Uterus (tissue), 4 donors: ENCODE measurements around the gene CASQ1. TPM values are rescaled to one million over a fixed set of nuclear protein-coding genes. Genes with fewer than 3 reads are reported as not detected.

ENCODE experiments used
- DNase-seq, 2 donors: peaks; one replicate each; pipeline ENCODE4 v3.0.0-alpha.2; 2019 to 2020
- H3K27ac ChIP-seq, 2 donors: fragments of 200-600 bp; sonication (generic); 1 replicate in 1 of 2; 2 replicates in 1 of 2; pipeline ENCODE4 v1.5.1; 2016 to 2018
- H3K27me3 ChIP-seq, 2 donors: fragments of 200-600 bp; sonication (generic); one replicate each; pipeline ENCODE4 v1.5.1; 2018 to 2019; ENCODE audit warnings: control low read depth in 1 of 2
- H3K36me3 ChIP-seq, 2 donors: fragments of 200-600 bp; sonication (generic); one replicate each; pipeline ENCODE4 v1.5.1; 2019; ENCODE audit warnings: control low read depth in 1 of 2
- H3K4me1 ChIP-seq, 2 donors: fragments of 200-600 bp; sonication (generic); one replicate each; pipeline ENCODE4 v1.5.1; 2018 to 2019; ENCODE audit warnings: control low read depth in 1 of 2
- H3K4me3 ChIP-seq, 2 donors: fragments of 200-600 bp; sonication (generic); 1 replicate in 1 of 2; 2 replicates in 1 of 2; pipeline ENCODE4 v1.5.1; 2018 to 2019; ENCODE audit warnings: mild to moderate bottlenecking in 1 of 2
- H3K9me3 ChIP-seq, 2 donors: fragments of 200-600 bp; sonication (generic); one replicate each; pipeline ENCODE4 v1.5.1; 2019; ENCODE audit warnings: control low read depth in 1 of 2
- POLR2A ChIP-seq, 2 donors: fragments of 450-650 bp; IDR thresholded peaks; one replicate each; pipeline ENCODE4 v1.6.1; 2016; ENCODE audit warnings: antibody characterized with exemption in 2 of 2, mild to moderate bottlenecking in 1 of 2, moderate library complexity in 1 of 2
- intact Hi-C: fragments of 100-400 bp; cut with DNase I; formaldehyde crosslinking; loops from one replicate; pipeline ENCODE4 v1.15.1; 2023; ENCODE audit warnings: low total_unique reads
- total RNA-seq, 4 donors: library from RNA; depleted of rRNA in 3 of 4; stranded (reverse); fragments of >200 nt in 3 of 4; gene quantifications; one replicate each; pipeline versions ENCODE4 v1.1.0 to v1.2.4, GENCODE V29; 2014 to 2023
- TF ChIP-seq, protein P1 (sequence below), 4 experiments: fragments of 200-600 bp in 2 of 4; fragments of 450-650 bp in 2 of 4; sonication (generic) in 2 of 4; IDR thresholded peaks; one replicate each; pipeline ENCODE4 v1.5.1; 2016 to 2019; ENCODE audit warnings: antibody characterized with exemption in 4 of 4, mild to moderate bottlenecking in 2 of 4, moderate library complexity in 1 of 4
- donor health status: DM: yes; HTN: yes; CAD: no.

CASQ1 gene
- total RNA-seq, 4 donors from 2014 or later = 0.26 to 0.48 (median 0.34) TPM; not detected in 1

DNA sequence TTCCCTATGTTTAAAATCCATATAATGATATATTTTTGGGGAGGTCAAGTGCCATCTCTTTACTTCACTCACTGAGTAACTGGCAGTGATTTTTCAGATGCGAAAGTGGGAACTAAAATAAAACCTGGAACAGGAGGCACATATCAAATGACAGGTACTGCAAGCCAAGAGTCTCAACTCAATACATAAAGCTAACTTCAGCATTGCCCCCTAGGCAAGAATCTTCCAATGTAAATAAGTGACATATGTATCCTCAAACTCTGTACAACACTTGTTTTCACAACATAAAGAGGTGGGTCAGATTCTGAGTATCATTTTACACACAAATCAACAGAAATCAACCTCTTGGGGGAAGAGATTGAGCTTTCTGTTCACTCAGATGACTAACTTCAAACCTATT lies 53.8 kb downstream of the CASQ1 start:
- no peaks in the 10 kb centered on the region for H3K9me3 ChIP-seq
- DNase-seq = no peak
- no peak overlapping the region for H3K27ac ChIP-seq
- intact Hi-C loops = no loop called here
- H3K4me1 ChIP-seq = peaks cover 0 to 5% of the 10 kb centered on the region in 2 donors
- TF ChIP-seq, protein P1, sequence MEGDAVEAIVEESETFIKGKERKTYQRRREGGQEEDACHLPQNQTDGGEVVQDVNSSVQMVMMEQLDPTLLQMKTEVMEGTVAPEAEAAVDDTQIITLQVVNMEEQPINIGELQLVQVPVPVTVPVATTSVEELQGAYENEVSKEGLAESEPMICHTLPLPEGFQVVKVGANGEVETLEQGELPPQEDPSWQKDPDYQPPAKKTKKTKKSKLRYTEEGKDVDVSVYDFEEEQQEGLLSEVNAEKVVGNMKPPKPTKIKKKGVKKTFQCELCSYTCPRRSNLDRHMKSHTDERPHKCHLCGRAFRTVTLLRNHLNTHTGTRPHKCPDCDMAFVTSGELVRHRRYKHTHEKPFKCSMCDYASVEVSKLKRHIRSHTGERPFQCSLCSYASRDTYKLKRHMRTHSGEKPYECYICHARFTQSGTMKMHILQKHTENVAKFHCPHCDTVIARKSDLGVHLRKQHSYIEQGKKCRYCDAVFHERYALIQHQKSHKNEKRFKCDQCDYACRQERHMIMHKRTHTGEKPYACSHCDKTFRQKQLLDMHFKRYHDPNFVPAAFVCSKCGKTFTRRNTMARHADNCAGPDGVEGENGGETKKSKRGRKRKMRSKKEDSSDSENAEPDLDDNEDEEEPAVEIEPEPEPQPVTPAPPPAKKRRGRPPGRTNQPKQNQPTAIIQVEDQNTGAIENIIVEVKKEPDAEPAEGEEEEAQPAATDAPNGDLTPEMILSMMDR (IDR thresholded peaks at IDR 0.05) = no peak
- TF ChIP-seq POLR2A (IDR thresholded peaks at IDR 0.05) = no peak
- H3K36me3 ChIP-seq = no peaks in the 10 kb centered on the region
- H3K4me3 ChIP-seq = no peak overlapping the region
- H3K27me3 ChIP-seq = no peaks in the 10 kb centered on the region

DNA sequence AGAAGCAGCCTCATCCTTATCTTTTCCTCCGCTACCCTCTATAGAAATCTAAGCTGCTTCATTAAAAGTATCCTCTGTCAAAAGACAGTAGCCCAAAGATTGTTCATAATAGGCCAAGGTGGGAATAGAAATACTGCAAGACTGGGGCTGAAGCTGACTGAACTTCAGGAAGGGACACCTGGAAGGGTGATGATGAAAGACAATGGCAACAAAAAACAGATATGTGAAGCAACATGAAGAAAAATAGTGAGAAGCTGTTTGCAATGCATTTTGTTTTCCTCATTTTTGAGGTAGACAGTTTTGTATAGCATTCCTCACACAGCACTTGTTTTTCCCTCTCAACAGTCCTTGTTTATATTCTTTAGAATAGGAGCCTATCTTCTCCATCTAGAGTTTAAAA lies 55.1 kb downstream of the CASQ1 start:
- intact Hi-C loops = no loop called here
- Histone ChIP-seq H3K27me3 (no peaks in the 10 kb centered on the region), H3K36me3 (no peaks in the 10 kb centered on the region), H3K4me3 (no peak overlapping the region), H3K9me3 (no peaks in the 10 kb centered on the region), H3K4me1 (peaks cover 0 to 5% of the 10 kb centered on the region in 2 donors), H3K27ac (no peak overlapping the region)
- DNase-seq = no peak
- TF ChIP-seq, protein P1 (IDR thresholded peaks at IDR 0.05) = no peak
- no peak for TF ChIP-seq POLR2A (IDR thresholded peaks at IDR 0.05)

DNA sequence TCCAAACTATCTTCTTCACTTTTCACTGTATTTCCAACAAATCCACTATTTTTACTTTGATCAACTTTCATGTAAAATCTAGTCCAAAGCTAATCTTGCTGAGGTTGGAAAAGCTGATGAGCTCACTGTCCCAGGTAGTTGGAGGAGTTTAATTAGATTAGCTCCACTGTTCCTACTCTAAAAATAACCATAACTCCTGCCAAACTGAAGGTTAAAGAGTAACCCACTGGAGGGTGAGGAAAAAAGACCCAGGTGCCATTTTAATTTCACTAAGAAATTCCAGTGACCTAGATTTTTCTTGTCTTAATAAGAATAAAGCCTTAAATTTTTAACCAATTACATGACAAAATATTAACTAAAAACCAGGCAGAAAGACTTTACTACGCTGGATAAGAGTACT lies 56.7 kb downstream of the CASQ1 start:
- Histone ChIP-seq H3K36me3 (no peaks in the 10 kb centered on the region), H3K4me1 (peaks cover 0 to 5% of the 10 kb centered on the region in 2 donors), H3K9me3 (no peaks in the 10 kb centered on the region), H3K27ac (no peak overlapping the region), H3K27me3 (no peaks in the 10 kb centered on the region), H3K4me3 (no peak overlapping the region)
- DNase-seq = no peak
- intact Hi-C loops = no loop called here
- TF ChIP-seq POLR2A (IDR thresholded peaks at IDR 0.05) = no peak
- TF ChIP-seq, protein P1 (IDR thresholded peaks at IDR 0.05) = no peak

DNA sequence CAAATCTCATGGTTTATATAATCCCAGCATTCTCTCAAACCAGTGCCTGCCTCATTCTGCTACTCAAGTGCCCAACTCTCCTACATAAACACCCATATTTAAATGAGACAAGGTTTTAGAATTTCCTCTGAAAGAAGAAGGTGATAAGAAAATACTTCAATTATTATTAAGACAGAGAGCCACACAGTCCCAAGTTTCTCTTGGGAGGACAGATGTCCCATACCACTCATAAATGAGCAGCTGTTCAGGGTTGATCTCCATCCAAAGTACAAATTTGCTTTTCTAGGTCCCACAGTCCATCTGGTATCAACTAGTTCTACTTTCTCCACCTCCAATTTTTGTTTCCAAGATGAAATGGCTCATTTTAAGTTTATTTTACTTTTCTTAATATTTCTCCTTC lies 60.6 kb downstream of the CASQ1 start:
- intact Hi-C loops = loop anchor here (10.0 kb wide), 1 partner anchor 56 kb away; the partner anchor contains the start of gene CASQ1
- no peak overlapping the region for H3K4me3 ChIP-seq
- TF ChIP-seq, protein P1 (IDR thresholded peaks at IDR 0.05) = no peak
- TF ChIP-seq POLR2A (IDR thresholded peaks at IDR 0.05) = no peak
- no peaks in the 10 kb centered on the region for H3K9me3 ChIP-seq
- no peaks in the 10 kb centered on the region for H3K27me3 ChIP-seq
- H3K4me1 ChIP-seq = peaks cover 0 to 5% of the 10 kb centered on the region in 2 donors
- peak overlapping the region in 1 of 2 donors; percentile 24 for H3K27ac ChIP-seq
- H3K36me3 ChIP-seq = no peaks in the 10 kb centered on the region
- no peak for DNase-seq

Other genes starting within 250 kb of the CASQ1 start
- gene IGSF9, start 245.0 kb upstream of the CASQ1 start, total RNA-seq = 1 to 10 TPM in 2 of 4 donors, under 1 TPM in 1, not detected in 1; 0.29 to 6.2 (median 1.2) TPM
- gene SLAMF9, start 236.3 kb upstream of the CASQ1 start, total RNA-seq = not detected
- 1 to 10 TPM; 1.8 to 9.4 (median 7.5) TPM for gene PIGM, start 158.6 kb upstream of the CASQ1 start, total RNA-seq
- under 1 TPM in 1 of 4 donors, not detected in 3; 0.58 TPM for gene KCNJ10, start 120.4 kb upstream of the CASQ1 start, total RNA-seq
- gene KCNJ9, start 109.0 kb upstream of the CASQ1 start, total RNA-seq = under 1 TPM in 1 of 4 donors, not detected in 3; 0.28 TPM
- gene IGSF8, start 92.0 kb upstream of the CASQ1 start, total RNA-seq = 10 to 100 TPM in 3 of 4 donors, 1 to 10 TPM in 1; 5.4 to 41.4 (median 26.9) TPM
- 10 to 100 TPM in 3 of 4 donors, 1 to 10 TPM in 1; 1.2 to 36.8 (median 13.4) TPM for gene ATP1A2, start 74.8 kb upstream of the CASQ1 start, total RNA-seq
- gene ATP1A4, start 39.0 kb upstream of the CASQ1 start, total RNA-seq = 1 to 10 TPM in 1 of 4 donors, not detected in 3; 1.5 TPM
- 100 to 1,000 TPM in 1 of 4 donors, 10 to 100 TPM in 3; 52.1 to 147 (median 81.7) TPM for gene PEA15, start 14.8 kb downstream of the CASQ1 start, total RNA-seq
- 100 to 1,000 TPM in 2 of 4 donors, 10 to 100 TPM in 2; 36.8 to 167 (median 94.8) TPM for gene DCAF8, start 72.0 kb downstream of the CASQ1 start, total RNA-seq
- 10 to 100 TPM; 45.1 to 77.5 (median 59.8) TPM for gene PEX19, start 94.6 kb downstream of the CASQ1 start, total RNA-seq
- gene COPA, start 152.7 kb downstream of the CASQ1 start, total RNA-seq = 100 to 1,000 TPM in 2 of 4 donors, 10 to 100 TPM in 2; 71.2 to 211 (median 130) TPM
- gene NCSTN, start 152.8 kb downstream of the CASQ1 start, total RNA-seq = 10 to 100 TPM; 18.2 to 69.1 (median 56.4) TPM
- not detected for gene NHLH1, start 176.5 kb downstream of the CASQ1 start, total RNA-seq
- gene VANGL2, start 210.0 kb downstream of the CASQ1 start, total RNA-seq = 10 to 100 TPM in 1 of 4 donors, 1 to 10 TPM in 2, under 1 TPM in 1; 0.26 to 14.1 (median 4.7) TPM